SK-N-SH treated with all-trans-retinoic acid at 6 μM for 48 hours (cell line): ENCODE results near the gene LTF.

Source experiments
- ATAC-seq: fragments of 200-7000 bp; cut with Tn5 transposase; 3 replicates; pipeline ENCODE4 v1.9.1; 2020; ENCODE audit warnings: mild to moderate bottlenecking, moderate library complexity
- ARNTL ChIP-seq: fragments of 450-650 bp; formaldehyde crosslinking; IDR thresholded peaks from 2 replicates; pipeline ENCODE4 v1.5.0; 2020; ENCODE audit warnings: low read depth, mild to moderate bottlenecking, moderate library complexity, borderline replicate concordance
- BACH2 ChIP-seq: fragments of 250-450 bp; sonication (Bioruptor Pico); IDR thresholded peaks from 2 replicates; pipeline ENCODE4 v1.9.0; 2021; ENCODE audit warnings: mild to moderate bottlenecking, borderline replicate concordance
- CSDC2 ChIP-seq: fragments of 250-450 bp; sonication (Bioruptor Pico); IDR thresholded peaks from 2 replicates; pipeline ENCODE4 v1.5.0; 2020; ENCODE audit warnings: mild to moderate bottlenecking, moderate library complexity
- CSRNP3 ChIP-seq: fragments of 250-450 bp; sonication (Bioruptor Pico); IDR thresholded peaks from 2 replicates; pipeline ENCODE4 v1.5.1; 2021; ENCODE audit warnings: mild to moderate bottlenecking, moderate library complexity
- ESRRG ChIP-seq: fragments of 250-450 bp; sonication (Bioruptor Pico); IDR thresholded peaks from 2 replicates; pipeline ENCODE4 v1.6.1; 2021; ENCODE audit warnings: mild to moderate bottlenecking
- GLIS3 ChIP-seq: fragments of 250-450 bp; sonication (Bioruptor Pico); IDR thresholded peaks from 2 replicates; pipeline ENCODE4 v1.5.0; 2020; ENCODE audit warnings: mild to moderate bottlenecking, moderate library complexity
- ISL1 ChIP-seq: fragments of 250-450 bp; sonication (Bioruptor Pico); IDR thresholded peaks from 2 replicates; pipeline ENCODE4 v2.1.2; 2022; ENCODE audit warnings: mild to moderate bottlenecking, moderate library complexity
- OSR1 ChIP-seq: fragments of 250-450 bp; sonication (Bioruptor Pico); IDR thresholded peaks from 2 replicates; pipeline ENCODE4 v1.8.0; 2022; ENCODE audit warnings: moderate library complexity, mild to moderate bottlenecking, inconsistent platforms
- PATZ1 ChIP-seq: fragments of 250-450 bp; sonication (Bioruptor Pico); IDR thresholded peaks from 2 replicates; pipeline ENCODE4 v1.8.0; 2020; ENCODE audit warnings: mild to moderate bottlenecking, moderate library complexity, borderline replicate concordance
- POU6F1 ChIP-seq: fragments of 250-450 bp; sonication (Bioruptor Pico); IDR thresholded peaks from 2 replicates; pipeline ENCODE4 v1.8.0; 2021; ENCODE audit warnings: low read depth, mild to moderate bottlenecking, moderate library complexity, borderline replicate concordance
- PPARA ChIP-seq: fragments of 250-450 bp; sonication (Bioruptor Pico); IDR thresholded peaks from 2 replicates; pipeline ENCODE4 v1.5.0; 2020; ENCODE audit warnings: mild to moderate bottlenecking, borderline replicate concordance
- RARB ChIP-seq: fragments of 250-450 bp; sonication (Bioruptor Pico); IDR thresholded peaks from 2 replicates; pipeline ENCODE4 v1.8.0; 2021; ENCODE audit warnings: mild to moderate bottlenecking, moderate library complexity
- SNAI2 ChIP-seq: fragments of 250-450 bp; sonication (Bioruptor Pico); IDR thresholded peaks from 2 replicates; pipeline ENCODE4 v1.5.0; 2020; ENCODE audit warnings: mild to moderate bottlenecking, moderate library complexity
- TSHZ2 ChIP-seq: fragments of 250-450 bp; sonication (Bioruptor Pico); IDR thresholded peaks from 2 replicates; pipeline ENCODE4 v1.5.0; 2020; ENCODE audit warnings: mild to moderate bottlenecking, moderate library complexity
- ZFP3 ChIP-seq: fragments of 250-450 bp; sonication (Bioruptor Pico); IDR thresholded peaks from 2 replicates; pipeline ENCODE4 v1.5.0; 2020; ENCODE audit warnings: mild to moderate bottlenecking, moderate library complexity
- ZFP30 ChIP-seq: fragments of 450-650 bp; formaldehyde crosslinking; IDR thresholded peaks from 2 replicates; pipeline ENCODE4 v1.5.0; 2022; ENCODE audit warnings: mild to moderate bottlenecking, moderate library complexity
- ZNF565 ChIP-seq: fragments of 450-650 bp; formaldehyde crosslinking; conservative IDR thresholded peaks from 2 replicates; pipeline ENCODE4 v1.5.0; 2020; ENCODE audit warnings: low read depth, mild to moderate bottlenecking, moderate library complexity
- ZNF8 ChIP-seq: fragments of 450-650 bp; formaldehyde crosslinking; IDR thresholded peaks from 2 replicates; pipeline ENCODE4 v1.5.0; 2020; ENCODE audit warnings: mild to moderate bottlenecking, moderate library complexity

Gene LTF

GRCh38 chr3:46463120-46463867, 1.4 kb downstream of the LTF start:
- ATAC-seq, result no peak
- TF ChIP-seq ISL1 (CRISPR knock-in tag) (no peak), ARNTL (no peak), PATZ1 (CRISPR knock-in tag) (no peak), BACH2 (CRISPR knock-in tag) (no peak), OSR1 (CRISPR knock-in tag) (no peak), ZNF565 (CRISPR knock-in tag) (no peak), ZFP3 (CRISPR knock-in tag) (no peak)
- TF ChIP-seq, all 23 proteins: peak for 0

- no peak for ATAC-seq
- TF ChIP-seq RARB (no peak), ZNF8 (CRISPR knock-in tag) (no peak), POU6F1 (CRISPR knock-in tag) (no peak), CSDC2 (no peak), ESRRG (CRISPR knock-in tag) (no peak)
Observed at GRCh38 chr3:46462511-46462910, 2.2 kb downstream of the LTF start.

GRCh38 chr3:46462111-46462510, 2.6 kb downstream of the LTF start:
- ATAC-seq, result peak; percentile 26; the same call in 1 of the 3 replicates
- TF ChIP-seq ISL1 (CRISPR knock-in tag) (no peak), CSDC2 (no peak), BACH2 (CRISPR knock-in tag) (no peak), RARB (no peak), ZFP30 (CRISPR knock-in tag) (no peak), ARNTL (no peak), SNAI2 (no peak), OSR1 (CRISPR knock-in tag) (no peak), PATZ1 (CRISPR knock-in tag) (no peak)

- no peak for ATAC-seq
- TF ChIP-seq BACH2 (CRISPR knock-in tag), result no peak
- no peak for TF ChIP-seq CSDC2
- no peak for TF ChIP-seq GLIS3
- no peak for TF ChIP-seq TSHZ2 (CRISPR knock-in tag)
- no peak for TF ChIP-seq CSRNP3 (CRISPR knock-in tag)
- no peak for TF ChIP-seq PPARA (CRISPR knock-in tag)
Observed at GRCh38 chr3:46460051-46460450, 4.7 kb downstream of the LTF start.
